H1 (cell line): ENCODE data around the gene ATP6V0E2. TPM values are rescaled to one million over a fixed set of nuclear protein-coding genes. Genes with fewer than 3 reads are reported as not detected.

Experiments
- CTCF ChIA-PET: fragments of 300-600 bp; sonication (Branson Sonifier 250); formaldehyde crosslinking; loops from one replicate; lab custom pipeline; 2021; ENCODE audit not compliant: partially characterized antibody; lab: Charles Lee
- POLR2A ChIA-PET: fragments of 300-600 bp; sonication (Branson Sonifier 250); formaldehyde crosslinking; loops from one replicate; lab custom pipeline; 2021; ENCODE audit warnings: inconsistent platforms; ENCODE audit not compliant: partially characterized antibody; lab: Charles Lee
- DNase-seq, 2 experiments: peaks; one replicate each; pipeline versions ENCODE4 v3.0.0 to v3.0.0-alpha.2; 2010 to 2022; ENCODE audit warnings: low spot score in 2 of 2, low read depth in 1 of 2, mixed read lengths in 1 of 2
- FAIRE-seq: peaks from 2 replicates; lab custom pipeline; 2011; peaks lifted over from hg19 to GRCh38; lab: Jason Lieb, UNC
- H2AFZ ChIP-seq: 2 replicates; pipeline ENCODE4 v1.8.1; 2012; ENCODE audit warnings: low read length, inconsistent platforms
- H2AK5ac ChIP-seq: 2 replicates; pipeline ENCODE4 v1.6.1; 2013; ENCODE audit warnings: low read depth, low read length
- H2BK120ac ChIP-seq: replicated peaks from 2 replicates; pipeline ENCODE3; 2013; ENCODE audit warnings: low read depth, low read length, inconsistent platforms
- H2BK12ac ChIP-seq: 2 replicates; pipeline ENCODE4 v1.6.1; 2013; ENCODE audit warnings: low read depth, low read length
- H2BK15ac ChIP-seq: 2 replicates; pipeline ENCODE4 v1.6.1; 2013; ENCODE audit warnings: low read length
- H2BK20ac ChIP-seq: 2 replicates; pipeline ENCODE4 v1.6.1; 2013; ENCODE audit warnings: low read length
- H2BK5ac ChIP-seq: 2 replicates; pipeline ENCODE4 v1.6.1; 2013; ENCODE audit warnings: low read depth, low read length
- H3K14ac ChIP-seq: 2 replicates; pipeline ENCODE4 v1.6.1; 2013; ENCODE audit warnings: inconsistent platforms; ENCODE audit not compliant: insufficient read length
- H3K18ac ChIP-seq: 2 replicates; pipeline ENCODE4 v1.6.1; 2013; ENCODE audit warnings: low read length; ENCODE audit errors: extremely low read depth
- H3K23ac ChIP-seq: 2 replicates; pipeline ENCODE4 v1.6.1; 2013; ENCODE audit warnings: inconsistent platforms; ENCODE audit not compliant: insufficient read length
- H3K23me2 ChIP-seq: 2 replicates; pipeline ENCODE4 v1.6.1; 2013; ENCODE audit warnings: low read depth, low read length
- H3K27ac ChIP-seq: 2 replicates; pipeline ENCODE4 v1.6.1; 2011; ENCODE audit warnings: low read depth, low read length, inconsistent platforms
- H3K27me3 ChIP-seq, 4 experiments: replicated peaks in 1 of 4; 1 replicate in 1 of 4; 2 replicates in 3 of 4; pipeline versions ENCODE4 v1.6.1 to v1.8.1; 2011 to 2013; ENCODE audit warnings: low read length in 3 of 4, mild to moderate bottlenecking in 3 of 4, inconsistent platforms in 2 of 4, mixed read lengths in 2 of 4, moderate library complexity in 1 of 4; ENCODE audit not compliant: control insufficient read depth in 3 of 4, insufficient read depth in 3 of 4; ENCODE audit errors: extremely low read depth in 1 of 4
- H3K36me3 ChIP-seq, 4 experiments: 2 replicates each; pipeline versions ENCODE4 v1.6.1 to v1.8.1; 2011 to 2013; ENCODE audit warnings: mild to moderate bottlenecking in 4 of 4, low read length in 3 of 4, moderate library complexity in 2 of 4, control low read depth in 1 of 4, inconsistent platforms in 1 of 4; ENCODE audit not compliant: insufficient read depth in 4 of 4, control insufficient read depth in 2 of 4
- H3K4ac ChIP-seq: replicated peaks from 2 replicates; pipeline ENCODE3; 2013; ENCODE audit warnings: low read length, low read depth, mixed read lengths, inconsistent platforms; ENCODE audit not compliant: insufficient read length
- H3K4me1 ChIP-seq, 4 experiments: replicated peaks in 1 of 4; 1 replicate in 1 of 4; 2 replicates in 3 of 4; pipeline versions ENCODE4 v1.6.1 to v1.8.1; 2011 to 2013; ENCODE audit warnings: low read length in 3 of 4, inconsistent platforms in 2 of 4, mixed read lengths in 1 of 4; ENCODE audit not compliant: insufficient read depth in 4 of 4, control insufficient read depth in 3 of 4
- H3K4me2 ChIP-seq, 2 experiments: 2 replicates each; pipeline versions ENCODE4 v1.6.1 to v1.8.1; 2011 to 2013; ENCODE audit warnings: low read depth in 2 of 2, low read length in 2 of 2, control low read depth in 1 of 2, inconsistent platforms in 1 of 2, mild to moderate bottlenecking in 1 of 2; ENCODE audit not compliant: insufficient read depth in 1 of 2
- H3K4me3 ChIP-seq, 4 experiments: fragments of 200-600, 300-600 bp in 1 of 4; sonication (generic), shearing (Covaris generic), sonication (Bioruptor Twin) in 1 of 4; 2 replicates each; pipeline versions ENCODE4 v1.5.1 to v1.8.1; 2011 to 2016; ENCODE audit warnings: low read length in 4 of 4, low read depth in 3 of 4, control low read depth in 2 of 4, inconsistent platforms in 2 of 4, mild to moderate bottlenecking in 2 of 4, mixed read lengths in 1 of 4, moderate library complexity in 1 of 4; ENCODE audit not compliant: insufficient read depth in 2 of 4; ENCODE audit errors: extremely low read depth in 1 of 4
- H3K56ac ChIP-seq: replicated peaks from 2 replicates; pipeline ENCODE3; 2013; ENCODE audit warnings: low read depth, mild to moderate bottlenecking, mixed read lengths, low read length, inconsistent platforms; ENCODE audit not compliant: insufficient read length
- H3K79me1 ChIP-seq: 2 replicates; pipeline ENCODE4 v1.6.1; 2013; ENCODE audit warnings: low read depth, low read length, control low read depth
- H3K79me2 ChIP-seq, 2 experiments: 2 replicates each; pipeline versions ENCODE4 v1.6.1 to v1.8.1; 2012 to 2013; ENCODE audit warnings: low read length in 2 of 2, mild to moderate bottlenecking in 2 of 2, inconsistent platforms in 1 of 2; ENCODE audit not compliant: insufficient read depth in 2 of 2, control insufficient read depth in 1 of 2
- H3K9ac ChIP-seq, 4 experiments: replicated peaks in 1 of 4; 1 replicate in 1 of 4; 2 replicates in 3 of 4; pipeline versions ENCODE4 v1.6.1 to v1.8.1; 2011 to 2013; ENCODE audit warnings: low read depth in 3 of 4, low read length in 3 of 4, control low read depth in 2 of 4, mild to moderate bottlenecking in 2 of 4, moderate library complexity in 2 of 4, inconsistent platforms in 1 of 4; ENCODE audit errors: extremely low read depth in 1 of 4
- H3K9me3 ChIP-seq, 2 experiments: 2 replicates each; pipeline versions ENCODE4 v1.6.1 to v1.8.1; 2012 to 2013; ENCODE audit warnings: mild to moderate bottlenecking in 2 of 2, moderate library complexity in 2 of 2, control low read depth in 1 of 2, inconsistent platforms in 1 of 2, low read depth in 1 of 2, low read length in 1 of 2, mixed read lengths in 1 of 2; ENCODE audit not compliant: insufficient read depth in 2 of 2
- H4K20me1 ChIP-seq, 2 experiments: replicated peaks in 1 of 2; 2 replicates each; pipeline versions ENCODE3 to v1.8.1; 2011 to 2013; ENCODE audit warnings: inconsistent platforms in 2 of 2, low read length in 2 of 2, mild to moderate bottlenecking in 1 of 2; ENCODE audit not compliant: insufficient read depth in 2 of 2, control insufficient read depth in 1 of 2
- H4K5ac ChIP-seq: 2 replicates; pipeline ENCODE4 v1.6.1; 2013; ENCODE audit warnings: low read length, low read depth, mixed read lengths, inconsistent platforms; ENCODE audit not compliant: insufficient read length
- H4K8ac ChIP-seq: 2 replicates; pipeline ENCODE4 v1.8.0; 2013; ENCODE audit warnings: mild to moderate bottlenecking, moderate library complexity, low read length, inconsistent platforms; ENCODE audit not compliant: insufficient read depth; ENCODE audit errors: extremely low read depth
- H4K91ac ChIP-seq: replicated peaks from 2 replicates; pipeline ENCODE3; 2013; ENCODE audit warnings: low read length, mixed read lengths, inconsistent platforms; ENCODE audit not compliant: insufficient read length
- BACH1 ChIP-seq: IDR thresholded peaks from 2 replicates; pipeline ENCODE4 v1.6.1; 2012; ENCODE audit warnings: low read length, improper control_type of control experiment
- BRCA1 ChIP-seq: IDR thresholded peaks from 2 replicates; pipeline ENCODE4 v1.6.1; 2012; ENCODE audit warnings: low read depth, low read length, improper control_type of control experiment
- CTBP2 ChIP-seq: IDR thresholded peaks from 2 replicates; pipeline ENCODE4 v1.7.0; 2011; ENCODE audit warnings: borderline replicate concordance, mild to moderate bottlenecking, moderate library complexity, mixed read lengths, low read length; ENCODE audit not compliant: insufficient read depth, insufficient read length
- FOSL1 ChIP-seq: IDR thresholded peaks from 2 replicates; pipeline ENCODE4 v1.6.1; 2011; ENCODE audit warnings: mild to moderate bottlenecking, low read depth, low read length, moderate library complexity; ENCODE audit not compliant: insufficient read depth
- GABPA ChIP-seq: IDR thresholded peaks from 2 replicates; pipeline ENCODE4 v1.6.1; 2011; ENCODE audit warnings: mild to moderate bottlenecking, low read length, moderate library complexity, borderline replicate concordance; ENCODE audit not compliant: insufficient read depth
- GTF2F1 ChIP-seq: IDR thresholded peaks from 2 replicates; pipeline ENCODE4 v1.6.1; 2012; ENCODE audit warnings: low read depth, low read length, improper control_type of control experiment, borderline replicate concordance
- RAD21 ChIP-seq, 2 experiments: IDR thresholded peaks in 1 of 2; conservative IDR thresholded peaks in 1 of 2; 2 replicates each; pipeline ENCODE4 v1.6.1; 2011; ENCODE audit warnings: low read depth in 2 of 2, low read length in 2 of 2, improper control_type of control experiment in 1 of 2, inconsistent platforms in 1 of 2, mild to moderate bottlenecking in 1 of 2, moderate library complexity in 1 of 2
- RBBP5 ChIP-seq: IDR thresholded peaks from 2 replicates; pipeline ENCODE4 v1.7.1; 2012; ENCODE audit warnings: low read depth, mild to moderate bottlenecking, inconsistent platforms, low read length, moderate library complexity, borderline replicate concordance
- RFX5 ChIP-seq: IDR thresholded peaks from 2 replicates; pipeline ENCODE4 v1.6.1; 2011; ENCODE audit warnings: low read depth, low read length, improper control_type of control experiment, borderline replicate concordance
- SRF ChIP-seq: IDR thresholded peaks from 2 replicates; pipeline ENCODE4 v1.6.1; 2011; ENCODE audit warnings: mild to moderate bottlenecking, low read depth, low read length, moderate library complexity
- SUZ12 ChIP-seq: fragments of 200-600 bp; sonication (generic); IDR thresholded peaks from 2 replicates; pipeline ENCODE4 v1.6.1; 2012; ENCODE audit warnings: mild to moderate bottlenecking, inconsistent platforms, low read length, moderate library complexity, mixed read lengths
- TBP ChIP-seq: IDR thresholded peaks from 2 replicates; pipeline ENCODE4 v1.6.1; 2011; ENCODE audit warnings: low read depth, low read length, improper control_type of control experiment
- TEAD4 ChIP-seq: IDR thresholded peaks from 2 replicates; pipeline ENCODE4 v1.6.1; 2012; ENCODE audit warnings: low read depth, low read length, inconsistent platforms, mixed read lengths
- WGBS, 2 experiments: shearing (Covaris generic) in 1 of 2; methylation state at CpG; one replicate each; pipeline versions ENCODE4 v1.1.6 to v1.1.7; 2013 to 2015; ENCODE audit warnings: low lambda C conversion rate in 2 of 2, mixed read lengths in 2 of 2, inconsistent platforms in 1 of 2, low coverage in 1 of 2, missing lambda C conversion rate in 1 of 2; ENCODE audit not compliant: insufficient replicate concordance in 2 of 2, insufficient coverage in 1 of 2, insufficient read length in 1 of 2; ENCODE audit errors: extremely low coverage in 1 of 2, missing lambda C conversion rate in 1 of 2; 5-methylcytosine and 5-hydroxymethylcytosine counted together
- polyA plus RNA-seq, 7 experiments: library from polyadenylated mRNA; depleted of rRNA in 3 of 7; stranded (reverse) in 5 of 7; unstranded in 2 of 7; fragments of >200 nt in 5 of 7; fragments of 200-250 nt in 2 of 7; gene quantifications; 1 replicate in 5 of 7; 2 replicates in 1 of 7; 4 replicates in 1 of 7; pipeline versions ENCODE4 v1.2.1 to v1.2.3, GENCODE V29; 2011 to 2013; ENCODE audit warnings: missing spikeins in 2 of 7, mixed read lengths in 2 of 7
- total RNA-seq: library from RNA; stranded (reverse); fragmentation: NEBNext Ultra II Directional; extraction: Animal tissue kit (Norgen Biotek cat#: 25700); gene quantifications from 2 replicates; pipeline ENCODE4 v1.2.1, GENCODE V29; 2021

Gene ATP6V0E2
- total and polyA plus RNA-seq, 2 of the 8 experiments (the other 6 are each of a cell fraction or from before 2014, with no cell fraction given) = 26.1 to 47.9 TPM

DNA sequence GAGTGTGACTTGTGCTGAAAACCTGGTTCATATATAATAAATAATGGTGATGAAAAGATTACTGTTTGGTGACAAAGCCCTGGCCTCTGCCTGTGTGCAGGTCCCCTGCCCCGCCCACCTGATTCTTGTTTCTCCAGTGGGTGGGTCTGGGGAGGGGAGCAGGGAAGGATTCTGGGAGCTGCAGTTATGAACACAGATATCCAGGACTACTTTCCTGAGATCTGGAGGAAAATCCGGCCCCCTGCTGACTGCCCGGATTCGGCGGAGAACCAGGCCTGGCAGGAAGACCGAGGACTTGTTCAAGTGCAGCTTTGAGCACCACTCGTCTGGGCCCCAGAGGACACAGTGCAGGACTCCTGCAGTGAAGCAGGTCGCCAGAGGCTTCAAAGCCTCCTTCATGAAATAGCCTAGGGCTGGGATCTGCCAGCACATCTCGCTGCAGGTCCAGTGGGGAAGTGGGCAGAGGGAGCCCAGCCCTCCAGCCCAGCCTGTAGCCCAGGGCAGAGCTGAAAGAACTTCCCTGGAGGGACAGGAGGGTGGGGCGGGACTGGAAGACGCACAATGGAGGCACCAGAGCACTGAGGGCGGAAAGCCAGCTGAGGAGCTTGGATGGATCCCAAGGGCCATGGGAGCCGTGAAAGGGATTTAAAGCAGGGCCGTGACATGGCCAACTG lies 7.0 kb downstream of the ATP6V0E2 start:
- Histone ChIP-seq H3K18ac (no peak overlapping the region), H3K36me3 (no peaks in the 10 kb centered on the region), H2BK15ac (no peak overlapping the region), H2AFZ (no peak overlapping the region), H3K9me3 (no peaks in the 10 kb centered on the region), H2BK5ac (no peak overlapping the region), H2AK5ac (no peak overlapping the region), H4K91ac (no peak overlapping the region), H3K4me3 (no peak overlapping the region), H3K27ac (no peak overlapping the region), H3K23me2 (no peaks in the 10 kb centered on the region), H4K20me1 (no peaks in the 10 kb centered on the region), H2BK120ac (no peak overlapping the region), H3K23ac (no peak overlapping the region), H3K79me2 (no peaks in the 10 kb centered on the region), H3K4me2 (no peak overlapping the region), H2BK20ac (no peak overlapping the region), H3K27me3 (no peaks in the 10 kb centered on the region), H3K4me1 (peaks cover 5 to 9% (median 5%) of the 10 kb centered on the region in 4 experiments; a peak in 6 of 7 replicates), H3K4ac (no peak overlapping the region), H3K14ac (no peak overlapping the region), H3K56ac (no peak overlapping the region), H3K9ac (no peak overlapping the region), H3K79me1 (no peaks in the 10 kb centered on the region), H2BK12ac (no peak overlapping the region), H4K8ac (no peak overlapping the region), H4K5ac (no peak overlapping the region)
- CTCF ChIA-PET = interaction anchor here (0.7 to 7.0 kb wide), 6 partner anchors 11 to 100 kb away, joined by 3 to 68 read pairs (median 4); no protein-coding TSS in a partner anchor
- 86% methylated on average over 11 of the region's 14 CpGs; no CpG with 5 or more reads in 1 of the 2 experiments for WGBS, 2 experiments
- DNase-seq (no peak), FAIRE-seq (no peak)
- POLR2A ChIA-PET = interaction anchor here (1.4 kb wide), 1 partner anchor 43 kb away, joined by 3 read pairs; the partner anchor contains the start of gene ZNF862
- TF ChIP-seq SUZ12 (no peak), TBP (no peak), RFX5 (no peak), FOSL1 (no peak), CTBP2 (no peak), SRF (no peak), RAD21 (IDR thresholded peaks at IDR 0.05 in 1 of 2, conservative IDR thresholded peaks at IDR 0.05 in 1 of 2; ENCODE audit: low read depth in 2 of 2, low read length in 2 of 2) (no peak), BRCA1 (no peak), GABPA (no peak), BACH1 (no peak), RBBP5 (no peak), TEAD4 (no peak), GTF2F1 (no peak)
